Measurements from ENCODE around the gene KLHL26.

DNA sequence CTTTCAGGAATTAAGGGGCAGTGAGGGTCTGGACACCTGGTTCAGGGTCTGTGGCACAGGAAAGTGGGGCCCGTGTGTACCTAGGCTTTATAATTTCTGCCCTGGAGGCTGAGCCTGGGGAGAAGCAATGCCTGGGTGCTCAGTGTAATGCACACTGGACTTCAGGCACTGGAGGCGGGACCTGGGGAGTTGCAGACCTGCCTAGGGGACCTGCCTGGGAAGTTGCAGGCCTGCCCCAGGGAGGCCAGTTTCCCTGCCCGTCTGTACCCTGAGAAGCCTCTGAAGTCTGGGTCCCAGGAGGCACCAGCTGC is 26.6 kb upstream of the KLHL26 start:
- TF ChIP-seq, protein P1, sequence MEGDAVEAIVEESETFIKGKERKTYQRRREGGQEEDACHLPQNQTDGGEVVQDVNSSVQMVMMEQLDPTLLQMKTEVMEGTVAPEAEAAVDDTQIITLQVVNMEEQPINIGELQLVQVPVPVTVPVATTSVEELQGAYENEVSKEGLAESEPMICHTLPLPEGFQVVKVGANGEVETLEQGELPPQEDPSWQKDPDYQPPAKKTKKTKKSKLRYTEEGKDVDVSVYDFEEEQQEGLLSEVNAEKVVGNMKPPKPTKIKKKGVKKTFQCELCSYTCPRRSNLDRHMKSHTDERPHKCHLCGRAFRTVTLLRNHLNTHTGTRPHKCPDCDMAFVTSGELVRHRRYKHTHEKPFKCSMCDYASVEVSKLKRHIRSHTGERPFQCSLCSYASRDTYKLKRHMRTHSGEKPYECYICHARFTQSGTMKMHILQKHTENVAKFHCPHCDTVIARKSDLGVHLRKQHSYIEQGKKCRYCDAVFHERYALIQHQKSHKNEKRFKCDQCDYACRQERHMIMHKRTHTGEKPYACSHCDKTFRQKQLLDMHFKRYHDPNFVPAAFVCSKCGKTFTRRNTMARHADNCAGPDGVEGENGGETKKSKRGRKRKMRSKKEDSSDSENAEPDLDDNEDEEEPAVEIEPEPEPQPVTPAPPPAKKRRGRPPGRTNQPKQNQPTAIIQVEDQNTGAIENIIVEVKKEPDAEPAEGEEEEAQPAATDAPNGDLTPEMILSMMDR (IDR thresholded peaks at IDR 0.05; ENCODE audit: low read depth, low read length): no peak
- no peak for TF ChIP-seq EZH2phosphoT487 (IDR thresholded peaks at IDR 0.05; ENCODE audit: low read depth)
